Liver (tissue), 9 donors: ENCODE data around the gene NT5M. TPM values are rescaled to one million over a fixed set of nuclear protein-coding genes. Genes with fewer than 3 reads are reported as not detected.

Experiments
- DNase-seq: peaks from one replicate; pipeline ENCODE4 v3.0.0-alpha.2; 2017; ENCODE audit warnings: low spot score
- H3K27ac ChIP-seq, 2 donors: one replicate each; pipeline ENCODE4 v1.7.0; 2013; ENCODE audit warnings: inconsistent platforms in 2 of 2, low read length in 2 of 2, control low read depth in 1 of 2, low read depth in 1 of 2, mild to moderate bottlenecking in 1 of 2
- H3K27me3 ChIP-seq, 4 donors: one replicate each; pipeline versions ENCODE4 v1.6.1 to v1.7.0; 2013; ENCODE audit warnings: low read length in 3 of 4, inconsistent platforms in 1 of 4, mild to moderate bottlenecking in 1 of 4, moderate library complexity in 1 of 4; ENCODE audit not compliant: control insufficient read depth in 4 of 4, insufficient read depth in 4 of 4
- H3K36me3 ChIP-seq, 4 donors: one replicate each; pipeline versions ENCODE4 v1.6.1 to v1.7.0; 2013; ENCODE audit warnings: low read length in 3 of 4, mild to moderate bottlenecking in 3 of 4, low read depth in 1 of 4, moderate library complexity in 1 of 4; ENCODE audit not compliant: control insufficient read depth in 4 of 4, insufficient read depth in 3 of 4
- H3K4me1 ChIP-seq, 4 donors: one replicate each; pipeline versions ENCODE4 v1.6.1 to v1.7.0; 2013; ENCODE audit warnings: low read length in 3 of 4, mild to moderate bottlenecking in 3 of 4, moderate library complexity in 1 of 4; ENCODE audit not compliant: control insufficient read depth in 4 of 4, insufficient read depth in 4 of 4
- H3K4me3 ChIP-seq, 3 donors: one replicate each; pipeline versions ENCODE4 v1.6.1 to v1.7.0; 2013; ENCODE audit warnings: low read length in 3 of 3, control low read depth in 1 of 3, low read depth in 1 of 3, mild to moderate bottlenecking in 1 of 3
- H3K9ac ChIP-seq, 2 donors: one replicate each; pipeline ENCODE4 v1.7.0; 2013; ENCODE audit warnings: low read length in 2 of 2, mild to moderate bottlenecking in 2 of 2, moderate library complexity in 2 of 2, control low read depth in 1 of 2, low read depth in 1 of 2
- H3K9me3 ChIP-seq, 4 donors: one replicate each; pipeline versions ENCODE4 v1.6.1 to v1.7.0; 2013; ENCODE audit warnings: low read length in 3 of 4; ENCODE audit not compliant: control insufficient read depth in 4 of 4
- EGR1 ChIP-seq, 2 donors: IDR thresholded peaks; 2 replicates each; pipeline ENCODE4 v1.6.1; 2016 to 2018; ENCODE audit warnings: antibody characterized with exemption in 2 of 2, low read depth in 2 of 2
- FOXA1 ChIP-seq: IDR thresholded peaks from 2 replicates; pipeline ENCODE4 v1.6.1; 2016; ENCODE audit warnings: antibody characterized with exemption
- FOXA2 ChIP-seq: IDR thresholded peaks from 2 replicates; pipeline ENCODE4 v1.6.1; 2016; ENCODE audit warnings: antibody characterized with exemption
- GABPA ChIP-seq, 2 donors: IDR thresholded peaks in 1 of 2; conservative IDR thresholded peaks in 1 of 2; 2 replicates each; pipeline ENCODE4 v1.6.1; 2016; ENCODE audit warnings: antibody characterized with exemption in 2 of 2, mild to moderate bottlenecking in 1 of 2, moderate library complexity in 1 of 2
- HNF4A ChIP-seq, 2 donors: conservative IDR thresholded peaks; 2 replicates each; pipeline ENCODE4 v1.6.1; 2016; ENCODE audit warnings: antibody characterized with exemption in 2 of 2, mild to moderate bottlenecking in 2 of 2
- HNF4G ChIP-seq: IDR thresholded peaks from 2 replicates; pipeline ENCODE4 v1.6.1; 2016; ENCODE audit warnings: antibody characterized with exemption
- JUND ChIP-seq, 2 donors: IDR thresholded peaks; 2 replicates each; pipeline ENCODE4 v1.6.1; 2016; ENCODE audit warnings: antibody characterized with exemption in 2 of 2
- NR2F2 ChIP-seq: IDR thresholded peaks from 2 replicates; pipeline ENCODE4 v1.6.1; 2016; ENCODE audit warnings: antibody characterized with exemption
- RAD21 ChIP-seq, 2 donors: IDR thresholded peaks; 2 replicates each; pipeline ENCODE4 v1.6.1; 2016; ENCODE audit warnings: antibody characterized with exemption in 2 of 2, mild to moderate bottlenecking in 2 of 2
- RXRA ChIP-seq, 2 donors: IDR thresholded peaks; 2 replicates each; pipeline ENCODE4 v1.6.1; 2017 to 2018; ENCODE audit warnings: antibody characterized with exemption in 2 of 2, mild to moderate bottlenecking in 1 of 2
- SP1 ChIP-seq: IDR thresholded peaks from 2 replicates; pipeline ENCODE4 v1.6.1; 2018; ENCODE audit warnings: antibody characterized with exemption, mild to moderate bottlenecking
- TAF1 ChIP-seq: conservative IDR thresholded peaks from 2 replicates; pipeline ENCODE4 v1.6.1; 2016; ENCODE audit warnings: antibody characterized with exemption, mild to moderate bottlenecking
- YY1 ChIP-seq: IDR thresholded peaks from 2 replicates; pipeline ENCODE4 v1.6.1; 2016; ENCODE audit warnings: antibody characterized with exemption, mild to moderate bottlenecking
- WGBS: extraction: QIAGEN DNeasy Blood & Tissue Kit; methylation state at CpG from one replicate; pipeline ENCODE4 v1.1.7; 2013; 5-methylcytosine and 5-hydroxymethylcytosine counted together
- polyA plus RNA-seq, 2 donors: library from polyadenylated mRNA; stranded (reverse) in 1 of 2; unstranded in 1 of 2; fragments of 200-250 nt in 1 of 2; fragments of >200 nt in 1 of 2; fragmentation: Nextera tagmentation in 1 of 2; extraction: Ambion mirVana in 1 of 2; gene quantifications; one replicate each; pipeline versions ENCODE4 v1.2.1 to v1.2.3, GENCODE V29; 2013 to 2015
- total RNA-seq, 2 donors: library from RNA; depleted of rRNA; stranded (reverse); fragments of >200 nt; gene quantifications; one replicate each; pipeline ENCODE4 v1.2.3, GENCODE V29; 2014
- TF ChIP-seq, protein P1 (sequence below): fragments of 150-350 bp; IDR thresholded peaks from 2 replicates; pipeline ENCODE4 v1.5.1; 2017; ENCODE audit warnings: improper control_type of control experiment, low read depth, low read length; ENCODE audit not compliant: missing input control
- TF ChIP-seq, protein P2 (sequence below): IDR thresholded peaks from 2 replicates; pipeline ENCODE4 v1.6.1; 2016; ENCODE audit warnings: antibody characterized with exemption
- TF ChIP-seq, protein P3 (sequence below): IDR thresholded peaks from 2 replicates; pipeline ENCODE4 v1.6.1; 2016; ENCODE audit warnings: antibody characterized with exemption, mild to moderate bottlenecking
- TF ChIP-seq, protein P4 (sequence below): IDR thresholded peaks from 2 replicates; pipeline ENCODE4 v1.6.1; 2016; ENCODE audit warnings: antibody characterized with exemption
- TF ChIP-seq, protein P5 (sequence below): IDR thresholded peaks from 2 replicates; pipeline ENCODE4 v1.6.1; 2016; ENCODE audit warnings: antibody characterized with exemption
- donor health status: healthy.
- donor health status: healthy.
- donor health status: healthy.
- donor health status: healthy.
- donor health status: healthy.

NT5M gene
- total and polyA plus RNA-seq, 4 donors, result 0.42 to 7.9 (median 0.66) TPM

DNA sequence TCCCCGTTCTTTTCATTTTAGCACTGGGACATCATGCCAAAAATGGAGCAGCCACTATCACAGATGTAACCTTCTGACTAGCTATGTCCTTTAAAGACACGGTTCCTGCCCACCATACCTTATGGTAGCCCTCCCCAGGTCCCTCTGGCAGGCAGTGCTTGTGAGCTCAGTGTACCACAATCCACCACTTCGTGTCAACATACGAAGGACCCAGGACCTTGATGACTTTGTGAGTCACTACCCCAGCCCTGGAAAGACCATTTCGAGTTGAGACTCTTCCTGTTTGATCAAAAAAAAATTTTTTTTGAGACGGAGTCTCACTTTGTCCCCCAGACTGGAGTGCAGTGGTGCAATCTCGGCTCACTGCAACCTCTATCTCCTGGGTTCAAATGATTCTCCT is 45.2 kb upstream of the NT5M start:
- no peak overlapping the region for H3K9ac ChIP-seq

DNA sequence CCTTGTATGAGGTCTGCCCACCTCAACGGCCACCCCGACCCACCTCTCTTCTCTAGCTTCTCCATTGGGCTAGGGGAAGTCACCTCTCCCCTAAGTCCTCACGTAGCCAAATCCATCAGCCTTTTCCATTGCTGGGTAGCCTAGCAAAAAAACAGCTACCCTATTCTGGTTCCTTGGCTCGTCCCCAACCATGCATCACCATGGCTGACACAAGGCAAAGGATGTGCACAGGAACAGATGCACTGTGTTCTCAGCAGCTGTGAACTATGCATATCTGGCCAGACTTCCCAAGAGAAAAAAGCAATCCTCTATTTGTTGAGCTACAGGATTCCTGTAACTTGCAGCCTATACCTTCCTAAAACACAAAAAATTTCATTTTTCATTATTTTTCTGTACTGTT is 44.2 kb upstream of the NT5M start:
- TF ChIP-seq JUND (IDR thresholded peaks at IDR 0.05), result no peak
- TF ChIP-seq, protein P1, sequence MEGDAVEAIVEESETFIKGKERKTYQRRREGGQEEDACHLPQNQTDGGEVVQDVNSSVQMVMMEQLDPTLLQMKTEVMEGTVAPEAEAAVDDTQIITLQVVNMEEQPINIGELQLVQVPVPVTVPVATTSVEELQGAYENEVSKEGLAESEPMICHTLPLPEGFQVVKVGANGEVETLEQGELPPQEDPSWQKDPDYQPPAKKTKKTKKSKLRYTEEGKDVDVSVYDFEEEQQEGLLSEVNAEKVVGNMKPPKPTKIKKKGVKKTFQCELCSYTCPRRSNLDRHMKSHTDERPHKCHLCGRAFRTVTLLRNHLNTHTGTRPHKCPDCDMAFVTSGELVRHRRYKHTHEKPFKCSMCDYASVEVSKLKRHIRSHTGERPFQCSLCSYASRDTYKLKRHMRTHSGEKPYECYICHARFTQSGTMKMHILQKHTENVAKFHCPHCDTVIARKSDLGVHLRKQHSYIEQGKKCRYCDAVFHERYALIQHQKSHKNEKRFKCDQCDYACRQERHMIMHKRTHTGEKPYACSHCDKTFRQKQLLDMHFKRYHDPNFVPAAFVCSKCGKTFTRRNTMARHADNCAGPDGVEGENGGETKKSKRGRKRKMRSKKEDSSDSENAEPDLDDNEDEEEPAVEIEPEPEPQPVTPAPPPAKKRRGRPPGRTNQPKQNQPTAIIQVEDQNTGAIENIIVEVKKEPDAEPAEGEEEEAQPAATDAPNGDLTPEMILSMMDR, result no peak
- no peak for TF ChIP-seq FOXA2
- no peak for TF ChIP-seq RAD21 (IDR thresholded peaks at IDR 0.05)
- no peak for TF ChIP-seq NR2F2
- no peak for TF ChIP-seq EGR1 (IDR thresholded peaks at IDR 0.05; ENCODE audit: low read depth in 2 of 2)
- TF ChIP-seq HNF4A (conservative IDR thresholded peaks at IDR 0.05), result no peak
- no peak for TF ChIP-seq SP1
- TF ChIP-seq, protein P2, sequence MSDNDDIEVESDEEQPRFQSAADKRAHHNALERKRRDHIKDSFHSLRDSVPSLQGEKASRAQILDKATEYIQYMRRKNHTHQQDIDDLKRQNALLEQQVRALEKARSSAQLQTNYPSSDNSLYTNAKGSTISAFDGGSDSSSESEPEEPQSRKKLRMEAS, result no peak
- TF ChIP-seq FOXA1, result no peak
- TF ChIP-seq YY1, result no peak
- TF ChIP-seq GABPA (IDR thresholded peaks at IDR 0.05 in 1 of 2, conservative IDR thresholded peaks at IDR 0.05 in 1 of 2), result no peak
- no peak for TF ChIP-seq HNF4G
- TF ChIP-seq, protein P3, sequence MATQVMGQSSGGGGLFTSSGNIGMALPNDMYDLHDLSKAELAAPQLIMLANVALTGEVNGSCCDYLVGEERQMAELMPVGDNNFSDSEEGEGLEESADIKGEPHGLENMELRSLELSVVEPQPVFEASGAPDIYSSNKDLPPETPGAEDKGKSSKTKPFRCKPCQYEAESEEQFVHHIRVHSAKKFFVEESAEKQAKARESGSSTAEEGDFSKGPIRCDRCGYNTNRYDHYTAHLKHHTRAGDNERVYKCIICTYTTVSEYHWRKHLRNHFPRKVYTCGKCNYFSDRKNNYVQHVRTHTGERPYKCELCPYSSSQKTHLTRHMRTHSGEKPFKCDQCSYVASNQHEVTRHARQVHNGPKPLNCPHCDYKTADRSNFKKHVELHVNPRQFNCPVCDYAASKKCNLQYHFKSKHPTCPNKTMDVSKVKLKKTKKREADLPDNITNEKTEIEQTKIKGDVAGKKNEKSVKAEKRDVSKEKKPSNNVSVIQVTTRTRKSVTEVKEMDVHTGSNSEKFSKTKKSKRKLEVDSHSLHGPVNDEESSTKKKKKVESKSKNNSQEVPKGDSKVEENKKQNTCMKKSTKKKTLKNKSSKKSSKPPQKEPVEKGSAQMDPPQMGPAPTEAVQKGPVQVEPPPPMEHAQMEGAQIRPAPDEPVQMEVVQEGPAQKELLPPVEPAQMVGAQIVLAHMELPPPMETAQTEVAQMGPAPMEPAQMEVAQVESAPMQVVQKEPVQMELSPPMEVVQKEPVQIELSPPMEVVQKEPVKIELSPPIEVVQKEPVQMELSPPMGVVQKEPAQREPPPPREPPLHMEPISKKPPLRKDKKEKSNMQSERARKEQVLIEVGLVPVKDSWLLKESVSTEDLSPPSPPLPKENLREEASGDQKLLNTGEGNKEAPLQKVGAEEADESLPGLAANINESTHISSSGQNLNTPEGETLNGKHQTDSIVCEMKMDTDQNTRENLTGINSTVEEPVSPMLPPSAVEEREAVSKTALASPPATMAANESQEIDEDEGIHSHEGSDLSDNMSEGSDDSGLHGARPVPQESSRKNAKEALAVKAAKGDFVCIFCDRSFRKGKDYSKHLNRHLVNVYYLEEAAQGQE, result no peak
- TF ChIP-seq, protein P4, sequence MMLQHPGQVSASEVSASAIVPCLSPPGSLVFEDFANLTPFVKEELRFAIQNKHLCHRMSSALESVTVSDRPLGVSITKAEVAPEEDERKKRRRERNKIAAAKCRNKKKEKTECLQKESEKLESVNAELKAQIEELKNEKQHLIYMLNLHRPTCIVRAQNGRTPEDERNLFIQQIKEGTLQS, result no peak
- no peak for TF ChIP-seq TAF1
- no peak for TF ChIP-seq RXRA (IDR thresholded peaks at IDR 0.05)
- TF ChIP-seq, protein P5, sequence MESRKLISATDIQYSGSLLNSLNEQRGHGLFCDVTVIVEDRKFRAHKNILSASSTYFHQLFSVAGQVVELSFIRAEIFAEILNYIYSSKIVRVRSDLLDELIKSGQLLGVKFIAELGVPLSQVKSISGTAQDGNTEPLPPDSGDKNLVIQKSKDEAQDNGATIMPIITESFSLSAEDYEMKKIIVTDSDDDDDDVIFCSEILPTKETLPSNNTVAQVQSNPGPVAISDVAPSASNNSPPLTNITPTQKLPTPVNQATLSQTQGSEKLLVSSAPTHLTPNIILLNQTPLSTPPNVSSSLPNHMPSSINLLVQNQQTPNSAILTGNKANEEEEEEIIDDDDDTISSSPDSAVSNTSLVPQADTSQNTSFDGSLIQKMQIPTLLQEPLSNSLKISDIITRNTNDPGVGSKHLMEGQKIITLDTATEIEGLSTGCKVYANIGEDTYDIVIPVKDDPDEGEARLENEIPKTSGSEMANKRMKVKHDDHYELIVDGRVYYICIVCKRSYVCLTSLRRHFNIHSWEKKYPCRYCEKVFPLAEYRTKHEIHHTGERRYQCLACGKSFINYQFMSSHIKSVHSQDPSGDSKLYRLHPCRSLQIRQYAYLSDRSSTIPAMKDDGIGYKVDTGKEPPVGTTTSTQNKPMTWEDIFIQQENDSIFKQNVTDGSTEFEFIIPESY, result no peak
- Histone ChIP-seq H3K27ac (no peak overlapping the region), H3K27me3 (no peaks in the 10 kb centered on the region), H3K4me1 (no peaks in the 10 kb centered on the region), H3K9ac (no peak overlapping the region), H3K36me3 (peaks cover 18 to 61% (median 47%) of the 10 kb centered on the region in 4 donors), H3K4me3 (no peak overlapping the region), H3K9me3 (no peaks in the 10 kb centered on the region)
- no peak for DNase-seq
- WGBS, result 93% methylated on average over 4 of the region's 4 CpGs

More for the DNA sequence above, 45.2 kb upstream of the NT5M start:
- H3K4me1 ChIP-seq, result no peaks in the 10 kb centered on the region
- no peak overlapping the region for H3K27ac ChIP-seq
- H3K27me3 ChIP-seq, result no peaks in the 10 kb centered on the region
- TF ChIP-seq TAF1 (no peak), FOXA1 (no peak), HNF4A (conservative IDR thresholded peaks at IDR 0.05) (no peak), JUND (IDR thresholded peaks at IDR 0.05) (no peak), HNF4G (no peak), YY1 (no peak), GABPA (IDR thresholded peaks at IDR 0.05 in 1 of 2, conservative IDR thresholded peaks at IDR 0.05 in 1 of 2) (no peak), EGR1 (IDR thresholded peaks at IDR 0.05; ENCODE audit: low read depth in 2 of 2) (no peak)
- TF ChIP-seq, protein P5, result no peak
- TF ChIP-seq, protein P2, result no peak
- TF ChIP-seq, protein P4, result no peak
- H3K9me3 ChIP-seq, result no peaks in the 10 kb centered on the region
- H3K36me3 ChIP-seq, result peaks cover 18 to 67% (median 50%) of the 10 kb centered on the region in 4 donors
- WGBS, result 94% methylated on average over 7 of the region's 7 CpGs
- H3K4me3 ChIP-seq, result no peak overlapping the region
- DNase-seq, result no peak
